Glutamatergic neuron (in vitro differentiated cells): Measurements from ENCODE around the gene MGA. TPM values are rescaled to one million over a fixed set of nuclear protein-coding genes. Genes with fewer than 3 reads are reported as not detected.

Experiments used
- DNase-seq: peaks from one replicate; pipeline ENCODE4 v3.0.0; 2022
- H3K27ac Mint-ChIP-seq: one replicate; pipeline ENCODE4 v1.8.0; 2020; ENCODE audit warnings: mild to moderate bottlenecking, mixed read lengths, inconsistent platforms; ENCODE audit not compliant: unreplicated experiment
- H3K27me3 Mint-ChIP-seq: one replicate; pipeline ENCODE4 v1.8.0; 2020; ENCODE audit warnings: mild to moderate bottlenecking, moderate library complexity, mixed read lengths, inconsistent platforms; ENCODE audit not compliant: unreplicated experiment
- H3K36me3 Mint-ChIP-seq: one replicate; pipeline ENCODE4 v1.8.0; 2020; ENCODE audit warnings: mild to moderate bottlenecking, mixed read lengths, inconsistent platforms; ENCODE audit not compliant: unreplicated experiment
- H3K4me1 Mint-ChIP-seq: one replicate; pipeline ENCODE4 v1.8.0; 2020; ENCODE audit warnings: mild to moderate bottlenecking, low read depth, mixed read lengths, inconsistent platforms; ENCODE audit not compliant: unreplicated experiment
- H3K4me3 Mint-ChIP-seq: one replicate; pipeline ENCODE4 v1.8.0; 2020; ENCODE audit warnings: mild to moderate bottlenecking, mixed read lengths, inconsistent platforms; ENCODE audit not compliant: unreplicated experiment
- H3K9me3 Mint-ChIP-seq: one replicate; pipeline ENCODE4 v1.8.0; 2020; ENCODE audit warnings: mild to moderate bottlenecking, moderate library complexity, mixed read lengths, inconsistent platforms; ENCODE audit not compliant: unreplicated experiment
- total RNA-seq: library from RNA; stranded (reverse); fragmentation: NEBNext Ultra II Directional; extraction: Animal tissue kit (Norgen Biotek cat#: 25700); gene quantifications from one replicate; pipeline ENCODE4 v1.2.1, GENCODE V29; 2021; ENCODE audit not compliant: unreplicated experiment
- TF ChIP-seq, protein P1 (sequence below): fragments of 200-600 bp; sonication (generic); IDR thresholded peaks from one replicate; pipeline ENCODE4 v1.5.0; 2021; ENCODE audit not compliant: partially characterized antibody, unreplicated experiment

Gene MGA
- total RNA-seq, 1 donor from 2014 or later: 68.9 TPM

DNA sequence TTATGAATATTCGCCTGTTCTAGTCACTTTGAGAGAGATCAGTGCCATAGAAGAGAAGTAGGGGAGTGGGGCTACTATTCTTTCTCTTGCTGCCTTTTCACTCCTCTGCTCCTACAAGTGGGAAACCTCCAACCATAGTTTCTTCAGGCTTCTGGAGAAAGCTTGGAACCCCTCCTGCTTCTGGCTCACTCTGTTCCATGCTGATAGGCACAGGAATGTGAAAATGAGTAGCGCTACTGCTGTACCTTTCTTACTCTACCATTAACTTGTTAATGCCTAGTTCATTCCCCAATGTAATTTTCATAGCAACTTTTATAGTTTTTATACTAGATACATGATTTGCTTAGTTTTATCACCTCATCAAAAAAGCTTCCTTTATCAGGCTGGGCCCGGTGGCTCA is 141.0 kb downstream of the MGA start:
- DNase-seq: no peak
- TF ChIP-seq, protein P1, sequence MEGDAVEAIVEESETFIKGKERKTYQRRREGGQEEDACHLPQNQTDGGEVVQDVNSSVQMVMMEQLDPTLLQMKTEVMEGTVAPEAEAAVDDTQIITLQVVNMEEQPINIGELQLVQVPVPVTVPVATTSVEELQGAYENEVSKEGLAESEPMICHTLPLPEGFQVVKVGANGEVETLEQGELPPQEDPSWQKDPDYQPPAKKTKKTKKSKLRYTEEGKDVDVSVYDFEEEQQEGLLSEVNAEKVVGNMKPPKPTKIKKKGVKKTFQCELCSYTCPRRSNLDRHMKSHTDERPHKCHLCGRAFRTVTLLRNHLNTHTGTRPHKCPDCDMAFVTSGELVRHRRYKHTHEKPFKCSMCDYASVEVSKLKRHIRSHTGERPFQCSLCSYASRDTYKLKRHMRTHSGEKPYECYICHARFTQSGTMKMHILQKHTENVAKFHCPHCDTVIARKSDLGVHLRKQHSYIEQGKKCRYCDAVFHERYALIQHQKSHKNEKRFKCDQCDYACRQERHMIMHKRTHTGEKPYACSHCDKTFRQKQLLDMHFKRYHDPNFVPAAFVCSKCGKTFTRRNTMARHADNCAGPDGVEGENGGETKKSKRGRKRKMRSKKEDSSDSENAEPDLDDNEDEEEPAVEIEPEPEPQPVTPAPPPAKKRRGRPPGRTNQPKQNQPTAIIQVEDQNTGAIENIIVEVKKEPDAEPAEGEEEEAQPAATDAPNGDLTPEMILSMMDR: no peak
- Mint-ChIP-seq H3K36me3 (no peaks in the 10 kb centered on the region), H3K4me3 (no peak overlapping the region), H3K27me3 (no peaks in the 10 kb centered on the region), H3K27ac (no peak overlapping the region), H3K4me1 (peaks cover 5% of the 10 kb centered on the region), H3K9me3 (no peaks in the 10 kb centered on the region)

DNA sequence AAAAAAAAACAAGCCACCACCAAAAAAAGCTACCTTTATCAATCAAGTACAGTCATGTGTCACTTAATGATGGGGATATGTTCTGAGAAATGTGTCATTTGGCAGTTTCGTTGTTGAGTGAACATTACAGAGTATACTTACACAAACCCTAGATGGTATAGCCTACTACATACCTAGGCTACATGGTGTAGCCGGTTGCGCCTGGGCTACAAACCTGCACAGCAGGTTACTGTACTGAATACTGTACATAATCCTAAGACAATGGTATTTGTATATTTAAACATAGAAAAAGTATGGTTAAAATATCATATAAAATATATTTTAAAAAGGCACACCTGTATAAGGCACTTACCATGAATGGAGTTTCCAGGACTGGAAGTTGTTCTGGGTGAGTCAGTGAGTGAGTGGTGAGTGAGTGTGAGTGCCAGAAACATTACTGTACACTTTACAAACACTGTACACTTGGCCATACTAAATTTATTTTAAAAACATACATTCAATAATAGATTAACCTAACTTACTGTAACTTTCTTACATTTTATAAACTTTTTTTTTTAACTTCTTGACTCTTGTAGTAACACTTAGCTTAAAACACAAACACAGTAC is 141.7 kb downstream of the MGA start:
- no peaks in the 10 kb centered on the region for H3K9me3 Mint-ChIP-seq
- H3K36me3 Mint-ChIP-seq: no peaks in the 10 kb centered on the region
- TF ChIP-seq, protein P1: no peak
- no peaks in the 10 kb centered on the region for H3K27me3 Mint-ChIP-seq
- no peak for DNase-seq
- peaks cover 3% of the 10 kb centered on the region for H3K4me1 Mint-ChIP-seq
- no peak overlapping the region for H3K4me3 Mint-ChIP-seq
- no peak overlapping the region for H3K27ac Mint-ChIP-seq

DNA sequence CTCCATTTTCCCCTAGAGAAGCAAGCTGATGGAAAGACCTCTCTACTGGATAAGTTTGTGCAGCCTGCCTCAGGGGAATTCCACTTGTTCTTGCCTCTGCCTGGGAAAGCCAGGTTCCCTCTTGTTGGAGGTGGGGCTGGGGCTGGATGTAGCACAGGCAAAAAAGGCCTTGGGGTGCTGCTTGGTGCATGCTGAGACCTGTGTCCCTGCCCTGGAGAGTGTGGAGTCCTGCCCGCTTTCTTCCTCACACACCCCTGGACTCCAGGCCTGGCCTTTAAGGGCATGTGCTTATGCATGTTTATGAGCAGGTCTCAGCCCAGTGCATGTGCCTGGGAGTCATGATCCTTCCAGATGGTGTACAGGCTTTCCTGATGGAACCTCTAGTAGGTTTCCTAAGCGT is 144.2 kb downstream of the MGA start:
- Mint-ChIP-seq H3K9me3 (no peaks in the 10 kb centered on the region), H3K36me3 (no peaks in the 10 kb centered on the region), H3K27me3 (peaks cover 2% of the 10 kb centered on the region), H3K4me1 (peaks cover 2% of the 10 kb centered on the region), H3K4me3 (no peak overlapping the region), H3K27ac (no peak overlapping the region)
- TF ChIP-seq, protein P1: no peak
- DNase-seq: no peak

DNA sequence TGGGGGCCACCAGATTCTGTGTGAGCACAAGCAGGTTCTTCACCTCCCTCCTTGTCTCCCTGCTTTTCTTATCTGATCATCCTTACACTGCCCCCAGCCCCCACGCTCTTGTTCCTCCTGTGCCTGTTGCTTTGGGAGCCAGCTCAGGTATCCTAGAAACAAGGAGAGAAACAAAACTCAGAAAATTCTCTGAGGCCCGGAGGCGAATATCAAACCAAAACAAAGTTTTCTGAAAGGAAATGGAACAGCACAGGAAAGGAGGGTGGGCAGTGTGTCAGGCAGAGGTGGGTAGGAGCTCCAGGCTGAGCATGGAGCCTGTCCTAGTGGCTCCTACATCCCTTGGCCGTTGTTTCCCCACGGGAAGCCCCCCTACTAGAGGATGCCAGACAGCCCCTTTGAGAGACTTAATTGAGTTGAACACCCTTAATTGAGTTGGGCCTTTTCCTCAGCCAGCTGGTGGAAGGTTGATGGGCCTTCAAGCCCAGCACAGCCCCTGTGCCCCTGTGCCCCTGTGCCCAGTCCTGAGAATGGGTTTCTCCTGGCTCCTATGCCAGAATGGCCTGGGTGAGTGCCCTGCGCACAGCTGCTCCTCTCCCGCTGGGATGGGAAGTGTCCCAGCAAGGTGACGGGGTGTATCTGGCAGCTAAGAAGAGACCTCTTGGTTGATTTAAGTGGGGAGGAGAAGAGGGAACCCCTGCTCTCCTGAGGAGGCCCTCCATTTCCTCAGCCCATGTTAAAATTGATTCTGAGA is 144.9 kb downstream of the MGA start:
- H3K27ac Mint-ChIP-seq: no peak overlapping the region
- TF ChIP-seq, protein P1: no peak

DNA sequence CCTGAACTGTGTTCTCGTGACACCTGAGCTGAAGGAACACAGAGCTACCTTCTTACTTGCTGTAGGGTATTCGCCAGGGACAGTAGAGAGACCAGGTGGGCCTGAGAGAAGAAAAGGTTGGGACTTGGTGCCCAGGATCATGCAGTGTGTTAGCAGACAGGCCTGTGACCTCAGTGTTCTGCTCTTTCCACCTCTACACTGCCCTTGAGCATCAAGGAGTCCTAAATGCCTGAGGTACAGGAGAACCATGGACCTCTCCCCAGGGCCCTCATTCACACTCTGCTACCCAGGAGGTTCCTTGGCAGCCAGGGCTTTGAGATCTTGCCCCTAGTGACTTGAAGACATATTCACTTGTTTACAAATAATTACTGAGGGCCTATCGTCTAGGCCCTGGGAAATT is 145.5 kb downstream of the MGA start:
- no peak overlapping the region for H3K4me3 Mint-ChIP-seq
- H3K9me3 Mint-ChIP-seq: peaks cover under 1% of the 10 kb centered on the region
- no peak for DNase-seq
- H3K4me1 Mint-ChIP-seq: peaks cover 2% of the 10 kb centered on the region
- H3K27me3 Mint-ChIP-seq: peaks cover 2% of the 10 kb centered on the region
- H3K36me3 Mint-ChIP-seq: no peaks in the 10 kb centered on the region
- H3K27ac Mint-ChIP-seq: no peak overlapping the region
- TF ChIP-seq, protein P1: no peak

More for the DNA sequence above, 144.9 kb downstream of the MGA start:
- Mint-ChIP-seq H3K36me3 (no peaks in the 10 kb centered on the region), H3K4me3 (no peak overlapping the region), H3K9me3 (no peaks in the 10 kb centered on the region), H3K27me3 (peaks cover 2% of the 10 kb centered on the region), H3K4me1 (peaks cover 2% of the 10 kb centered on the region)
- DNase-seq: no peak
